ENCODE results near the gene CCNB2. TPM values are rescaled to one million over a fixed set of nuclear protein-coding genes. Genes with fewer than 3 reads are reported as not detected.
"Not testable (repeated sequence)": the region's sequence is repeated elsewhere in the genome, so short reads cannot be mapped to it uniquely, and the experiment has no call there.

The CCNB2 gene
- 61.4 TPM for polyA plus RNA-seq (ENCODE audit: insufficient read length)
- long read RNA-seq, donor 1, transcript CCNB2-201 (9 exons, 1,556 nt), result major isoform, 18 of 33 reads
- long read RNA-seq, donor 1, partial matches to known transcripts, result 15 of 33 reads
- long read RNA-seq, donor 1, other reads (novel, unspliced or antisense), result 0 of 33 reads
- long read RNA-seq, donor 2, transcript CCNB2-201 (9 exons, 1,556 nt), result major isoform, 12 of 12 reads
- long read RNA-seq, donor 2, partial matches to known transcripts, result 0 of 12 reads
- long read RNA-seq, donor 2, other reads (novel, unspliced or antisense), result 0 of 12 reads
- long read RNA-seq, donor 3, transcript CCNB2-201 (9 exons, 1,556 nt), result major isoform, 13 of 13 reads
- long read RNA-seq, donor 3, partial matches to known transcripts, result 0 of 13 reads
- long read RNA-seq, donor 3, other reads (novel, unspliced or antisense), result 0 of 13 reads
- long read RNA-seq, donor 4, result 0 reads
- long read RNA-seq, donor 5, transcript CCNB2-201 (9 exons, 1,556 nt), result major isoform, 33 of 33 reads
- long read RNA-seq, donor 5, partial matches to known transcripts, result 0 of 33 reads
- long read RNA-seq, donor 5, other reads (novel, unspliced or antisense), result 0 of 33 reads
- long read RNA-seq, donor 6, transcript CCNB2-201 (9 exons, 1,556 nt), result major isoform, 32 of 44 reads
- long read RNA-seq, donor 6, partial matches to known transcripts, result 11 of 44 reads
- long read RNA-seq, donor 6, other reads (novel, unspliced or antisense), result 0 of 44 reads
- long read RNA-seq, donor 7, transcript CCNB2-201 (9 exons, 1,556 nt), result major isoform, 33 of 148 reads
- long read RNA-seq, donor 7, partial matches to known transcripts, result 106 of 148 reads
- long read RNA-seq, donor 7, other reads (novel, unspliced or antisense), result 8 of 148 reads
- long read RNA-seq, donor 8, transcript CCNB2-201 (9 exons, 1,556 nt), result major isoform, 12 of 12 reads
- long read RNA-seq, donor 8, partial matches to known transcripts, result 0 of 12 reads
- long read RNA-seq, donor 8, other reads (novel, unspliced or antisense), result 0 of 12 reads

GRCh38 chr15:59104912-59105732 lies at the start of gene CCNB2:
CCNB2 (plus strand) TSS chr15:59105146; CDS start chr15:59105269, 123 bp downstream.
- peak; percentile 93 for DNase-seq

- DNase-seq, result no peak
Measured at GRCh38 chr15:59059076-59059597, 45.8 kb upstream of the CCNB2 start.

GRCh38 chr15:59060348-59060747 lies 44.6 kb upstream of the CCNB2 start:
- DNase-seq, result no peak

- DNase-seq, result no peak
Measured at GRCh38 chr15:59063042-59063441, 41.9 kb upstream of the CCNB2 start.

- DNase-seq, result no peak
Measured at GRCh38 chr15:59069430-59069829, 35.5 kb upstream of the CCNB2 start.

GRCh38 chr15:59074607-59075006 lies 30.3 kb upstream of the CCNB2 start:
- DNase-seq, result no peak

GRCh38 chr15:59087731-59088130 lies 17.2 kb upstream of the CCNB2 start:
- DNase-seq, result no peak

GRCh38 chr15:59094077-59094476 lies 10.9 kb upstream of the CCNB2 start:
- DNase-seq, result no peak

GRCh38 chr15:59096429-59096828 lies 8.5 kb upstream of the CCNB2 start:
- no peak for DNase-seq

GRCh38 chr15:59099162-59099685 lies 5.7 kb upstream of the CCNB2 start:
- no peak for DNase-seq

- DNase-seq, result no peak
Measured at GRCh38 chr15:59104602-59104911, 389 bp upstream of the CCNB2 start.

- peak; percentile 6 for DNase-seq
Measured at GRCh38 chr15:59105854-59106253, 908 bp downstream of the CCNB2 start.

GRCh38 chr15:59111251-59111650 lies 6.3 kb downstream of the CCNB2 start:
- DNase-seq, result no peak

GRCh38 chr15:59115047-59115446 lies 10.1 kb downstream of the CCNB2 start:
- DNase-seq, result no peak

- DNase-seq, result no peak
Measured at GRCh38 chr15:59116141-59116540, 11.2 kb downstream of the CCNB2 start.

- no peak for DNase-seq
Measured at GRCh38 chr15:59116771-59117170, 11.8 kb downstream of the CCNB2 start.

- no peak for DNase-seq
Measured at GRCh38 chr15:59119625-59120024, 14.7 kb downstream of the CCNB2 start.

- DNase-seq, result no peak
Measured at GRCh38 chr15:59120937-59121336, 16.0 kb downstream of the CCNB2 start.

GRCh38 chr15:59124261-59124660 lies 19.3 kb downstream of the CCNB2 start:
- DNase-seq, result no peak

GRCh38 chr15:59125683-59126082 lies 20.7 kb downstream of the CCNB2 start:
- not testable (repeated sequence) for DNase-seq

GRCh38 chr15:59127255-59127654 lies 22.3 kb downstream of the CCNB2 start:
- not testable (repeated sequence) for DNase-seq

GRCh38 chr15:59131456-59131855 lies 26.5 kb downstream of the CCNB2 start:
- no peak for DNase-seq

All from left kidney (tissue), 8 donors.